ENCODE measurements around the gene LRIG1.

LRIG1 gene

GRCh38 chr3:66483006-66483405 lies 17.8 kb downstream of the LRIG1 start:
- Histone ChIP-seq H3K4me1 (ENCODE audit: control insufficient read depth, insufficient read depth, low read length) (peaks cover 6% of the 10 kb centered on the region; the same call in 1 of the 2 replicates), H3K27ac (ENCODE audit: extremely low read depth, low read depth, low read length) (no peak overlapping the region), H3K36me3 (ENCODE audit: control insufficient read depth in 2 of 2, insufficient read depth in 1 of 2, low read length in 2 of 2) (no peaks in the 10 kb centered on the region), H3K4me3 (ENCODE audit: low read depth, low read length) (no peak overlapping the region), H3K9me3 (ENCODE audit: control insufficient read depth, insufficient read depth, low read depth, low read length) (no peaks in the 10 kb centered on the region)
- TF ChIP-seq SP7 (tag by site-specific recombination; IDR thresholded peaks at IDR 0.05) (no peak), ZNF76 (tag by site-specific recombination; IDR thresholded peaks at IDR 0.05; ENCODE audit: borderline replicate concordance, low read depth) (no peak), ZNF274 (IDR thresholded peaks at IDR 0.05; ENCODE audit: low read length) (no peak), ZNF274 (tag by site-specific recombination; IDR thresholded peaks at IDR 0.05; ENCODE audit: borderline replicate concordance) (no peak), ZBTB17 (tag by site-specific recombination; IDR thresholded peaks at IDR 0.05) (0 out of 2 replicates have a peak, but pooled peaks have one; percentile 37), GLIS1 (tag by site-specific recombination; IDR thresholded peaks at IDR 0.05) (peak; percentile 73), ZNF600 (tag by site-specific recombination; IDR thresholded peaks at IDR 0.05) (peak; percentile 55; the same call in 1 of the 2 replicates), ZNF132 (tag by site-specific recombination; IDR thresholded peaks at IDR 0.05; ENCODE audit: borderline replicate concordance) (no peak), GLIS2 (tag by site-specific recombination; IDR thresholded peaks at IDR 0.05) (peak; percentile 41; the same call in 1 of the 2 replicates), GLI4 (tag by site-specific recombination; IDR thresholded peaks at IDR 0.05) (no peak), ZNF426 (tag by site-specific recombination; IDR thresholded peaks at IDR 0.05) (no peak), ZIC2 (tag by site-specific recombination; IDR thresholded peaks at IDR 0.05) (peak; percentile 60; the same call in 1 of the 2 replicates), TSHZ1 (tag by site-specific recombination; IDR thresholded peaks at IDR 0.05; ENCODE audit: borderline replicate concordance) (no peak), ZBTB20 (tag by site-specific recombination; IDR thresholded peaks at IDR 0.05) (peak; percentile 87), ZNF555 (tag by site-specific recombination; conservative IDR thresholded peaks at IDR 0.05) (no peak), ZNF140 (tag by site-specific recombination; IDR thresholded peaks at IDR 0.05) (0 out of 2 replicates have a peak, but pooled peaks have one; percentile 3)
- TF ChIP-seq, protein P1, sequence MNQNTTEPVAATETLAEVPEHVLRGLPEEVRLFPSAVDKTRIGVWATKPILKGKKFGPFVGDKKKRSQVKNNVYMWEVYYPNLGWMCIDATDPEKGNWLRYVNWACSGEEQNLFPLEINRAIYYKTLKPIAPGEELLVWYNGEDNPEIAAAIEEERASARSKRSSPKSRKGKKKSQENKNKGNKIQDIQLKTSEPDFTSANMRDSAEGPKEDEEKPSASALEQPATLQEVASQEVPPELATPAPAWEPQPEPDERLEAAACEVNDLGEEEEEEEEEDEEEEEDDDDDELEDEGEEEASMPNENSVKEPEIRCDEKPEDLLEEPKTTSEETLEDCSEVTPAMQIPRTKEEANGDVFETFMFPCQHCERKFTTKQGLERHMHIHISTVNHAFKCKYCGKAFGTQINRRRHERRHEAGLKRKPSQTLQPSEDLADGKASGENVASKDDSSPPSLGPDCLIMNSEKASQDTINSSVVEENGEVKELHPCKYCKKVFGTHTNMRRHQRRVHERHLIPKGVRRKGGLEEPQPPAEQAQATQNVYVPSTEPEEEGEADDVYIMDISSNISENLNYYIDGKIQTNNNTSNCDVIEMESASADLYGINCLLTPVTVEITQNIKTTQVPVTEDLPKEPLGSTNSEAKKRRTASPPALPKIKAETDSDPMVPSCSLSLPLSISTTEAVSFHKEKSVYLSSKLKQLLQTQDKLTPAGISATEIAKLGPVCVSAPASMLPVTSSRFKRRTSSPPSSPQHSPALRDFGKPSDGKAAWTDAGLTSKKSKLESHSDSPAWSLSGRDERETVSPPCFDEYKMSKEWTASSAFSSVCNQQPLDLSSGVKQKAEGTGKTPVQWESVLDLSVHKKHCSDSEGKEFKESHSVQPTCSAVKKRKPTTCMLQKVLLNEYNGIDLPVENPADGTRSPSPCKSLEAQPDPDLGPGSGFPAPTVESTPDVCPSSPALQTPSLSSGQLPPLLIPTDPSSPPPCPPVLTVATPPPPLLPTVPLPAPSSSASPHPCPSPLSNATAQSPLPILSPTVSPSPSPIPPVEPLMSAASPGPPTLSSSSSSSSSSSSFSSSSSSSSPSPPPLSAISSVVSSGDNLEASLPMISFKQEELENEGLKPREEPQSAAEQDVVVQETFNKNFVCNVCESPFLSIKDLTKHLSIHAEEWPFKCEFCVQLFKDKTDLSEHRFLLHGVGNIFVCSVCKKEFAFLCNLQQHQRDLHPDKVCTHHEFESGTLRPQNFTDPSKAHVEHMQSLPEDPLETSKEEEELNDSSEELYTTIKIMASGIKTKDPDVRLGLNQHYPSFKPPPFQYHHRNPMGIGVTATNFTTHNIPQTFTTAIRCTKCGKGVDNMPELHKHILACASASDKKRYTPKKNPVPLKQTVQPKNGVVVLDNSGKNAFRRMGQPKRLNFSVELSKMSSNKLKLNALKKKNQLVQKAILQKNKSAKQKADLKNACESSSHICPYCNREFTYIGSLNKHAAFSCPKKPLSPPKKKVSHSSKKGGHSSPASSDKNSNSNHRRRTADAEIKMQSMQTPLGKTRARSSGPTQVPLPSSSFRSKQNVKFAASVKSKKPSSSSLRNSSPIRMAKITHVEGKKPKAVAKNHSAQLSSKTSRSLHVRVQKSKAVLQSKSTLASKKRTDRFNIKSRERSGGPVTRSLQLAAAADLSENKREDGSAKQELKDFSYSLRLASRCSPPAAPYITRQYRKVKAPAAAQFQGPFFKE (tag by site-specific recombination; IDR thresholded peaks at IDR 0.05; ENCODE audit: borderline replicate concordance): no peak
- TF ChIP-seq, protein P2, sequence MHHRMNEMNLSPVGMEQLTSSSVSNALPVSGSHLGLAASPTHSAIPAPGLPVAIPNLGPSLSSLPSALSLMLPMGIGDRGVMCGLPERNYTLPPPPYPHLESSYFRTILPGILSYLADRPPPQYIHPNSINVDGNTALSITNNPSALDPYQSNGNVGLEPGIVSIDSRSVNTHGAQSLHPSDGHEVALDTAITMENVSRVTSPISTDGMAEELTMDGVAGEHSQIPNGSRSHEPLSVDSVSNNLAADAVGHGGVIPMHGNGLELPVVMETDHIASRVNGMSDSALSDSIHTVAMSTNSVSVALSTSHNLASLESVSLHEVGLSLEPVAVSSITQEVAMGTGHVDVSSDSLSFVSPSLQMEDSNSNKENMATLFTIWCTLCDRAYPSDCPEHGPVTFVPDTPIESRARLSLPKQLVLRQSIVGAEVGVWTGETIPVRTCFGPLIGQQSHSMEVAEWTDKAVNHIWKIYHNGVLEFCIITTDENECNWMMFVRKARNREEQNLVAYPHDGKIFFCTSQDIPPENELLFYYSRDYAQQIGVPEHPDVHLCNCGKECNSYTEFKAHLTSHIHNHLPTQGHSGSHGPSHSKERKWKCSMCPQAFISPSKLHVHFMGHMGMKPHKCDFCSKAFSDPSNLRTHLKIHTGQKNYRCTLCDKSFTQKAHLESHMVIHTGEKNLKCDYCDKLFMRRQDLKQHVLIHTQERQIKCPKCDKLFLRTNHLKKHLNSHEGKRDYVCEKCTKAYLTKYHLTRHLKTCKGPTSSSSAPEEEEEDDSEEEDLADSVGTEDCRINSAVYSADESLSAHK (tag by site-specific recombination; IDR thresholded peaks at IDR 0.05): no peak
- CTCF ChIA-PET: interaction anchor here (0.5 kb wide), 1 partner anchor 24 kb away, joined by 3 read pairs; no protein-coding TSS in a partner anchor
- POLR2A ChIA-PET: no interaction called here
